GM23338 (cell line): ENCODE data around the gene MVB12B. TPM values are rescaled to one million over a fixed set of nuclear protein-coding genes. Genes with fewer than 3 reads are reported as not detected.

Experiments used
- ATAC-seq: fragments of 200-7000 bp; cut with Tn5 transposase; 3 replicates; pipeline ENCODE4 v1.9.1; 2020
- DNase-seq: peaks from one replicate; pipeline ENCODE4 v3.0.0-alpha.2; 2015; ENCODE audit warnings: low spot score
- H2AFZ ChIP-seq: fragments of 200-600 bp; sonication (generic); 2 replicates; pipeline ENCODE4 v1.8.0; 2016; ENCODE audit warnings: antibody characterized with exemption, mild to moderate bottlenecking, moderate library complexity
- H3F3A ChIP-seq: fragments of 200-600 bp; sonication (generic); replicated peaks from 2 replicates; pipeline ENCODE4 v1.8.0; 2017; ENCODE audit warnings: antibody characterized with exemption, mixed run types, low read depth
- H3K27ac ChIP-seq: fragments of 200-600 bp; sonication (generic); 2 replicates; pipeline ENCODE4 v1.6.1; 2016; ENCODE audit warnings: low read depth
- H3K27me3 ChIP-seq: fragments of 200-600 bp; sonication (generic); 2 replicates; pipeline ENCODE4 v1.8.0; 2016; ENCODE audit warnings: mild to moderate bottlenecking, mixed run types, moderate library complexity; ENCODE audit not compliant: insufficient read depth
- H3K36me3 ChIP-seq: fragments of 200-600 bp; sonication (generic); 2 replicates; pipeline ENCODE4 v1.8.0; 2016; ENCODE audit warnings: mild to moderate bottlenecking; ENCODE audit not compliant: insufficient read depth
- H3K4me1 ChIP-seq: fragments of 200-600 bp; sonication (generic); 2 replicates; pipeline ENCODE4 v1.8.0; 2016; ENCODE audit warnings: mild to moderate bottlenecking, moderate library complexity; ENCODE audit not compliant: insufficient read depth
- H3K4me2 ChIP-seq: fragments of 200-600 bp; sonication (generic); 2 replicates; pipeline ENCODE4 v1.7.1; 2017; ENCODE audit warnings: mixed run types
- H3K4me3 ChIP-seq: fragments of 200-600 bp; sonication (generic); 2 replicates; pipeline ENCODE4 v1.6.1; 2016; ENCODE audit warnings: mixed run types
- H3K79me2 ChIP-seq: fragments of 200-600 bp; sonication (generic); replicated peaks from 2 replicates; pipeline ENCODE4 v1.8.0; 2017; ENCODE audit warnings: mild to moderate bottlenecking; ENCODE audit not compliant: insufficient read depth
- H3K9me2 ChIP-seq: fragments of 200-600 bp; sonication (generic); 2 replicates; pipeline ENCODE4 v1.8.0; 2017; ENCODE audit not compliant: insufficient read depth
- H4K20me1 ChIP-seq: fragments of 200-600 bp; sonication (generic); replicated peaks from 2 replicates; pipeline ENCODE4 v1.8.0; 2017; ENCODE audit warnings: mild to moderate bottlenecking; ENCODE audit not compliant: insufficient read depth
- H3K27ac Mint-ChIP-seq: 2 replicates; pipeline ENCODE4 v1.8.0; 2020; ENCODE audit warnings: inconsistent platforms, mild to moderate bottlenecking, moderate library complexity, mixed read lengths
- H3K27me3 Mint-ChIP-seq: 3 replicates; pipeline ENCODE4 v1.8.0; 2022; ENCODE audit warnings: low read depth, mild to moderate bottlenecking, moderate library complexity, mixed read lengths, inconsistent platforms; ENCODE audit not compliant: insufficient read depth, poor library complexity
- H3K36me3 Mint-ChIP-seq: 3 replicates; pipeline ENCODE4 v1.8.0; 2021; ENCODE audit warnings: low read depth, mild to moderate bottlenecking, inconsistent platforms, moderate library complexity, mixed read lengths
- H3K4me1 Mint-ChIP-seq: 3 replicates; pipeline ENCODE4 v1.8.0; 2020; ENCODE audit warnings: mild to moderate bottlenecking, inconsistent platforms, mixed read lengths
- H3K4me3 Mint-ChIP-seq: 3 replicates; pipeline ENCODE4 v1.8.0; 2021; ENCODE audit warnings: moderate library complexity, mild to moderate bottlenecking, inconsistent platforms, mixed read lengths
- H3K9me3 Mint-ChIP-seq: 3 replicates; pipeline ENCODE4 v1.8.0; 2020; ENCODE audit warnings: moderate library complexity, mild to moderate bottlenecking, inconsistent platforms, mixed read lengths
- CREB1 ChIP-seq: fragments of 250-450 bp; sonication (Bioruptor Pico); IDR thresholded peaks from 2 replicates; pipeline ENCODE4 v1.5.0; 2020; ENCODE audit warnings: low read depth, mild to moderate bottlenecking, moderate library complexity
- CTCF ChIP-seq, 2 experiments: fragments of 200-600 bp in 1 of 2; sonication (generic) in 1 of 2; conservative IDR thresholded peaks; 2 replicates each; pipeline versions ENCODE4 v1.5.1 to v1.6.1; 2016 to 2017; ENCODE audit warnings: antibody characterized with exemption in 2 of 2, low read depth in 2 of 2, mild to moderate bottlenecking in 2 of 2, moderate library complexity in 1 of 2
- EZH2 ChIP-seq: fragments of 200-600 bp; sonication (generic); IDR thresholded peaks from one replicate; pipeline ENCODE4 v1.8.0; 2017; ENCODE audit warnings: antibody characterized with exemption, mild to moderate bottlenecking, low read depth; ENCODE audit not compliant: unreplicated experiment
- EZH2phosphoT487 ChIP-seq: fragments of 200-600 bp; sonication (generic); IDR thresholded peaks from one replicate; pipeline ENCODE4 v1.8.1; 2018; ENCODE audit warnings: antibody characterized with exemption; ENCODE audit not compliant: unreplicated experiment
- JUNB ChIP-seq: IDR thresholded peaks from one replicate; pipeline ENCODE4 v1.6.1; 2016; ENCODE audit warnings: antibody characterized with exemption; ENCODE audit not compliant: unreplicated experiment
- NANOG ChIP-seq: IDR thresholded peaks from 2 replicates; pipeline ENCODE4 v1.6.1; 2016; ENCODE audit warnings: antibody characterized with exemption, borderline replicate concordance
- POLR2AphosphoS5 ChIP-seq: IDR thresholded peaks from 2 replicates; pipeline ENCODE4 v1.6.1; 2016; ENCODE audit warnings: antibody characterized with exemption, low read depth
- ZNF114 ChIP-seq: fragments of 250-450 bp; sonication (Bioruptor Pico); IDR thresholded peaks from 2 replicates; pipeline ENCODE4 v1.5.0; 2020; ENCODE audit warnings: mild to moderate bottlenecking, moderate library complexity
- polyA plus RNA-seq: library from polyadenylated mRNA; unstranded; fragments of >200 nt; fragmentation: Nextera tagmentation; extraction: Ambion mirVana; gene quantifications from 2 replicates; pipeline ENCODE4 v1.2.1, GENCODE V29; 2016
- total RNA-seq: library from RNA; depleted of rRNA; stranded (reverse); fragments of >200 nt; shearing (Covaris generic); gene quantifications from 2 replicates; pipeline ENCODE4 v1.2.3, GENCODE V29; 2014
- TF ChIP-seq, protein P1 (sequence below): IDR thresholded peaks from 2 replicates; pipeline ENCODE4 v1.6.1; 2016; ENCODE audit warnings: antibody characterized with exemption
- TF ChIP-seq, protein P2 (sequence below): fragments of 250-450 bp; sonication (Bioruptor Pico); IDR thresholded peaks from 2 replicates; pipeline ENCODE4 v1.5.0; 2020; ENCODE audit warnings: mild to moderate bottlenecking, moderate library complexity
- TF ChIP-seq, protein P3 (sequence below): IDR thresholded peaks from one replicate; pipeline ENCODE4 v1.6.1; 2018; ENCODE audit warnings: antibody characterized with exemption; ENCODE audit not compliant: unreplicated experiment

The MVB12B gene
- total and polyA plus RNA-seq, 2 experiments from 2014 or later = 1.9 to 6.6 TPM

DNA sequence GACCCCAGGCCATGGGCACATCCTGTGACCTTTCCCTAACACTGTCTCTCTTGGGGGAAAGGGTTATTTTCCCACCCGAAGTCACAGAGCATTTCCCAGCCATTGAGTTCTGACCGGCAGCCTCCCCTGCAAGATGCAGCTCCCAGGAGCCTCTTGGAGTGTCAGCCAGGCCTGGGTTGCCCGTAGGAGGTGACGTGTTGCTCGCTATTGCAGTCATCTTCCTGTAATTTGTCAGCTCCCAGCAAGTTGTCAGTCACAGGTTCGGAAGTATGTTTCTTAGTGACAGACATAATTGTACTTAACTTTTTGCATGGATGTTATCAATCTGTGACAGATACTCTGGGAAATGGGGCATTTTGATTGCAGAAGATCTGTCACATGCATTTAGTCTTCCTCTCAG, 74.5 kb downstream of the MVB12B start (continued):
- no peak for TF ChIP-seq ZNF114 (CRISPR knock-in tag)
- no peak for TF ChIP-seq CREB1 (CRISPR knock-in tag)
- TF ChIP-seq POLR2AphosphoS5 = no peak
- TF ChIP-seq, protein P1, sequence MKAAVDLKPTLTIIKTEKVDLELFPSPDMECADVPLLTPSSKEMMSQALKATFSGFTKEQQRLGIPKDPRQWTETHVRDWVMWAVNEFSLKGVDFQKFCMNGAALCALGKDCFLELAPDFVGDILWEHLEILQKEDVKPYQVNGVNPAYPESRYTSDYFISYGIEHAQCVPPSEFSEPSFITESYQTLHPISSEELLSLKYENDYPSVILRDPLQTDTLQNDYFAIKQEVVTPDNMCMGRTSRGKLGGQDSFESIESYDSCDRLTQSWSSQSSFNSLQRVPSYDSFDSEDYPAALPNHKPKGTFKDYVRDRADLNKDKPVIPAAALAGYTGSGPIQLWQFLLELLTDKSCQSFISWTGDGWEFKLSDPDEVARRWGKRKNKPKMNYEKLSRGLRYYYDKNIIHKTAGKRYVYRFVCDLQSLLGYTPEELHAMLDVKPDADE = no peak
- TF ChIP-seq EZH2phosphoT487 = no peak

DNA sequence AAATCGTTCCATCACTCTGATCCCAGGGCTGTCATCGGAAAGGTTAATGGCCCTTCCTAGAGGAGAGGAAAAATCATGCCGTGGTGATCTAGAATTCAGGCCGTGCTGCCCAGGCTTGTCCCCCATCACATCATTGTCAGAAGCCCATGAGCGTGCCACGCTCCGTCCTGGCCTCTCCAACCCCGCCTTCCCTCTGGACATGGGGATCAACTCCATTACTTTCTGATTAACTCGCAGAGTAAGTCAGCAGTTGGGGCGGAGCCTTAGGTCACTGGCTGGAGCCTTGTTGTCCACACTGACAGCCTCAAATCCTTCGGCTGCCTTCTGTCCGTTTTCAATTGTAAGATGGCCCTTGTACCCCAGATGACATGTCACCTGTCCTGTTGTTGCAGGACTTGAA, 75.0 kb downstream of the MVB12B start:
- Histone ChIP-seq H2AFZ (no peak overlapping the region), H3F3A (no peaks in the 10 kb centered on the region), H4K20me1 (no peaks in the 10 kb centered on the region), H3K4me2 (no peak overlapping the region), H3K27me3 (no peaks in the 10 kb centered on the region), H3K4me1 (peaks cover 8% of the 10 kb centered on the region), H3K36me3 (no peaks in the 10 kb centered on the region), H3K4me3 (no peak overlapping the region), H3K9me2 (no peaks in the 10 kb centered on the region), H3K27ac (no peak overlapping the region), H3K79me2 (no peaks in the 10 kb centered on the region)
- Mint-ChIP-seq H3K27ac (no peak overlapping the region), H3K4me1 (peaks cover 20% of the 10 kb centered on the region), H3K9me3 (no peaks in the 10 kb centered on the region), H3K4me3 (no peak overlapping the region), H3K27me3 (peaks cover 14% of the 10 kb centered on the region), H3K36me3 (no peaks in the 10 kb centered on the region)
- DNase-seq (no peak), ATAC-seq (no peak)
- TF ChIP-seq EZH2 (no peak), POLR2AphosphoS5 (no peak), NANOG (no peak), ZNF114 (CRISPR knock-in tag) (no peak), CTCF (conservative IDR thresholded peaks at IDR 0.05; ENCODE audit: low read depth in 2 of 2) (no peak), CREB1 (CRISPR knock-in tag) (no peak), JUNB (no peak), EZH2phosphoT487 (no peak)
- TF ChIP-seq, protein P2, sequence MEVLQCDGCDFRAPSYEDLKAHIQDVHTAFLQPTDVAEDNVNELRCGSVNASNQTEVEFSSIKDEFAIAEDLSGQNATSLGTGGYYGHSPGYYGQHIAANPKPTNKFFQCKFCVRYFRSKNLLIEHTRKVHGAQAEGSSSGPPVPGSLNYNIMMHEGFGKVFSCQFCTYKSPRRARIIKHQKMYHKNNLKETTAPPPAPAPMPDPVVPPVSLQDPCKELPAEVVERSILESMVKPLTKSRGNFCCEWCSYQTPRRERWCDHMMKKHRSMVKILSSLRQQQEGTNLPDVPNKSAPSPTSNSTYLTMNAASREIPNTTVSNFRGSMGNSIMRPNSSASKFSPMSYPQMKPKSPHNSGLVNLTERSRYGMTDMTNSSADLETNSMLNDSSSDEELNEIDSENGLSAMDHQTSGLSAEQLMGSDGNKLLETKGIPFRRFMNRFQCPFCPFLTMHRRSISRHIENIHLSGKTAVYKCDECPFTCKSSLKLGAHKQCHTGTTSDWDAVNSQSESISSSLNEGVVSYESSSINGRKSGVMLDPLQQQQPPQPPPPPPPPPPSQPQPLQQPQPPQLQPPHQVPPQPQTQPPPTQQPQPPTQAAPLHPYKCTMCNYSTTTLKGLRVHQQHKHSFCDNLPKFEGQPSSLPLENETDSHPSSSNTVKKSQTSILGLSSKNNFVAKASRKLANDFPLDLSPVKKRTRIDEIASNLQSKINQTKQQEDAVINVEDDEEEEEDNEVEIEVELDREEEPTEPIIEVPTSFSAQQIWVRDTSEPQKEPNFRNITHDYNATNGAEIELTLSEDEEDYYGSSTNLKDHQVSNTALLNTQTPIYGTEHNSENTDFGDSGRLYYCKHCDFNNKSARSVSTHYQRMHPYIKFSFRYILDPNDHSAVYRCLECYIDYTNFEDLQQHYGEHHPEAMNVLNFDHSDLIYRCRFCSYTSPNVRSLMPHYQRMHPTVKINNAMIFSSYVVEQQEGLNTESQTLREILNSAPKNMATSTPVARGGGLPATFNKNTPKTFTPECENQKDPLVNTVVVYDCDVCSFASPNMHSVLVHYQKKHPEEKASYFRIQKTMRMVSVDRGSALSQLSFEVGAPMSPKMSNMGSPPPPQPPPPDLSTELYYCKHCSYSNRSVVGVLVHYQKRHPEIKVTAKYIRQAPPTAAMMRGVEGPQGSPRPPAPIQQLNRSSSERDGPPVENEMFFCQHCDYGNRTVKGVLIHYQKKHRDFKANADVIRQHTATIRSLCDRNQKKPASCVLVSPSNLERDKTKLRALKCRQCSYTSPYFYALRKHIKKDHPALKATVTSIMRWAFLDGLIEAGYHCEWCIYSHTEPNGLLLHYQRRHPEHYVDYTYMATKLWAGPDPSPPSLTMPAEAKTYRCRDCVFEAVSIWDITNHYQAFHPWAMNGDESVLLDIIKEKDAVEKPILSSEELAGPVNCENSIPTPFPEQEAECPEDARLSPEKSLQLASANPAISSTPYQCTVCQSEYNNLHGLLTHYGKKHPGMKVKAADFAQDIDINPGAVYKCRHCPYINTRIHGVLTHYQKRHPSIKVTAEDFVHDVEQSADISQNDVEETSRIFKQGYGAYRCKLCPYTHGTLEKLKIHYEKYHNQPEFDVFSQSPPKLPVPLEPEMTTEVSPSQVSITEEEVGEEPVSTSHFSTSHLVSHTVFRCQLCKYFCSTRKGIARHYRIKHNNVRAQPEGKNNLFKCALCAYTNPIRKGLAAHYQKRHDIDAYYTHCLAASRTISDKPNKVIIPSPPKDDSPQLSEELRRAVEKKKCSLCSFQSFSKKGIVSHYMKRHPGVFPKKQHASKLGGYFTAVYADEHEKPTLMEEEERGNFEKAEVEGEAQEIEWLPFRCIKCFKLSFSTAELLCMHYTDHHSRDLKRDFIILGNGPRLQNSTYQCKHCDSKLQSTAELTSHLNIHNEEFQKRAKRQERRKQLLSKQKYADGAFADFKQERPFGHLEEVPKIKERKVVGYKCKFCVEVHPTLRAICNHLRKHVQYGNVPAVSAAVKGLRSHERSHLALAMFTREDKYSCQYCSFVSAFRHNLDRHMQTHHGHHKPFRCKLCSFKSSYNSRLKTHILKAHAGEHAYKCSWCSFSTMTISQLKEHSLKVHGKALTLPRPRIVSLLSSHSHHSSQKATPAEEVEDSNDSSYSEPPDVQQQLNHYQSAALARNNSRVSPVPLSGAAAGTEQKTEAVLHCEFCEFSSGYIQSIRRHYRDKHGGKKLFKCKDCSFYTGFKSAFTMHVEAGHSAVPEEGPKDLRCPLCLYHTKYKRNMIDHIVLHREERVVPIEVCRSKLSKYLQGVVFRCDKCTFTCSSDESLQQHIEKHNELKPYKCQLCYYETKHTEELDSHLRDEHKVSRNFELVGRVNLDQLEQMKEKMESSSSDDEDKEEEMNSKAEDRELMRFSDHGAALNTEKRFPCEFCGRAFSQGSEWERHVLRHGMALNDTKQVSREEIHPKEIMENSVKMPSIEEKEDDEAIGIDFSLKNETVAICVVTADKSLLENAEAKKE (CRISPR knock-in tag) = no peak
- TF ChIP-seq, protein P1 = no peak
- TF ChIP-seq, protein P3, sequence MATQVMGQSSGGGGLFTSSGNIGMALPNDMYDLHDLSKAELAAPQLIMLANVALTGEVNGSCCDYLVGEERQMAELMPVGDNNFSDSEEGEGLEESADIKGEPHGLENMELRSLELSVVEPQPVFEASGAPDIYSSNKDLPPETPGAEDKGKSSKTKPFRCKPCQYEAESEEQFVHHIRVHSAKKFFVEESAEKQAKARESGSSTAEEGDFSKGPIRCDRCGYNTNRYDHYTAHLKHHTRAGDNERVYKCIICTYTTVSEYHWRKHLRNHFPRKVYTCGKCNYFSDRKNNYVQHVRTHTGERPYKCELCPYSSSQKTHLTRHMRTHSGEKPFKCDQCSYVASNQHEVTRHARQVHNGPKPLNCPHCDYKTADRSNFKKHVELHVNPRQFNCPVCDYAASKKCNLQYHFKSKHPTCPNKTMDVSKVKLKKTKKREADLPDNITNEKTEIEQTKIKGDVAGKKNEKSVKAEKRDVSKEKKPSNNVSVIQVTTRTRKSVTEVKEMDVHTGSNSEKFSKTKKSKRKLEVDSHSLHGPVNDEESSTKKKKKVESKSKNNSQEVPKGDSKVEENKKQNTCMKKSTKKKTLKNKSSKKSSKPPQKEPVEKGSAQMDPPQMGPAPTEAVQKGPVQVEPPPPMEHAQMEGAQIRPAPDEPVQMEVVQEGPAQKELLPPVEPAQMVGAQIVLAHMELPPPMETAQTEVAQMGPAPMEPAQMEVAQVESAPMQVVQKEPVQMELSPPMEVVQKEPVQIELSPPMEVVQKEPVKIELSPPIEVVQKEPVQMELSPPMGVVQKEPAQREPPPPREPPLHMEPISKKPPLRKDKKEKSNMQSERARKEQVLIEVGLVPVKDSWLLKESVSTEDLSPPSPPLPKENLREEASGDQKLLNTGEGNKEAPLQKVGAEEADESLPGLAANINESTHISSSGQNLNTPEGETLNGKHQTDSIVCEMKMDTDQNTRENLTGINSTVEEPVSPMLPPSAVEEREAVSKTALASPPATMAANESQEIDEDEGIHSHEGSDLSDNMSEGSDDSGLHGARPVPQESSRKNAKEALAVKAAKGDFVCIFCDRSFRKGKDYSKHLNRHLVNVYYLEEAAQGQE = no peak
